GM13976 (cell line): ENCODE data around the gene ERC2.

Experiments used
- DNase-seq: peaks from one replicate; pipeline ENCODE4 v3.0.0; 2012; ENCODE audit warnings: low spot score
- CTCF ChIP-seq: IDR thresholded peaks from 2 replicates; pipeline ENCODE4 v1.5.1; 2012; ENCODE audit warnings: borderline replicate concordance, mild to moderate bottlenecking; ENCODE audit not compliant: insufficient read depth; ENCODE audit errors: extremely low read depth, missing control alignments, control extremely low read depth
- in situ Hi-C: fragments of 300-500 bp; cut with MboI; formaldehyde crosslinking; loops from one replicate; pipeline ENCODE4 v1.12.0; 2022; ENCODE audit warnings: low sequenced_read_pairs, mixed read lengths, inconsistent platforms; ENCODE audit not compliant: unreplicated experiment

ERC2 gene

GRCh38 chr3:55649554-55649953, 818.7 kb downstream of the ERC2 start:
- in situ Hi-C loops, result no loop called here
- no peak for DNase-seq
- no peak for TF ChIP-seq CTCF

- DNase-seq, result no peak
- TF ChIP-seq CTCF, result no peak
- in situ Hi-C loops, result no loop called here
Observed at GRCh38 chr3:55648591-55649318, 819.5 kb downstream of the ERC2 start.

- no peak for DNase-seq
- in situ Hi-C loops, result no loop called here
- no peak for TF ChIP-seq CTCF
Observed at GRCh38 chr3:55647670-55648069, 820.6 kb downstream of the ERC2 start.

GRCh38 chr3:55647063-55647462, 821.2 kb downstream of the ERC2 start:
- in situ Hi-C loops, result no loop called here
- DNase-seq, result no peak

GRCh38 chr3:55646121-55646520, 822.1 kb downstream of the ERC2 start:
- in situ Hi-C loops, result no loop called here
- no peak for DNase-seq
- no peak for TF ChIP-seq CTCF

More at GRCh38 chr3:55647063-55647462, 821.2 kb downstream of the ERC2 start:
- TF ChIP-seq CTCF, result no peak

- no peak for DNase-seq
- no peak for TF ChIP-seq CTCF
- in situ Hi-C loops, result no loop called here
Observed at GRCh38 chr3:55645422-55645821, 822.8 kb downstream of the ERC2 start.
